Measurements from ENCODE around the gene CHPF.

DNA sequence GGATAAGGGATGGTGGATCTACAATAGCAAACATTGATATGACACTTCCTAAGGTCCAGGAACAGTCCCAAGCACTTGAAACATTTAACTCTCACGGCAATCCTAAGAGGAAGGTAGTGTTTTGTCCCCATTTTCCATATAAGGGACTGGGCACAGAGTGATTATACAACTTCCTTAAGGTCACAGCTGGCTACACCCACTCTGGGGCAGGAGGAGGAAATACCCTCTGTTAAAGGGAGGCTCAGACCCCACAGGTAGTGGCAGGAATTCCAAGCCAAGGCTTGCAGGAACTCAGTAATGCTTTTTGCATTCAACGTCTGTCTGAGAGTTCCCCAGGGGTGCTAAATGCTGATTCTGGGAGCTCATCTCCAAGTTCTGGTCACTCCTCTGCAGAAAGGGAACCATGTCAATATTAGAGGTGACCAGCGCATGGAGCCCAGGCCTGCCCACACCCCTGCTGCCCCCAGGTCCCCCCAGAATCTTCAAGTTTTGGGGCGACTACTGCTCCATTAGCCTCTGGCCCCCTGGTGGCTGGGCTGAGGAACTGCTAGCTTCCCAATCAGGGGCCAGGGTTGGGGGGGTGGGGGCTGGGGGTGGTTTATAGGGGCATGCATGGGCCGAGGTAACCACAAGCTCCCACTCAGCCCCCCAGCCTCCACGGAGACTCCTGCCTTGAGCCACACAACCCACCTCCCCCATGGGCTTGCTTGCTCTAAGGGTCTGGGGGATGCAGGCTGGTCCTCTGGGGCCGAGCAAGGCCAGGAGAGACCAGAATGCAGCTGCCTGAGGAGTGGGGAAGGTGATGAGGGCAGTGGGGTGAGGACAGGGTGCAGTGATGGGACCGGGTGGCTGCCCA lies 16.7 kb upstream of the CHPF start:
- TF ChIP-seq POLR2A (IDR thresholded peaks at IDR 0.05; ENCODE audit: low read depth) (no peak), CTCF (IDR thresholded peaks at IDR 0.05) (peak; percentile 40 to 91 (median 68)), EP300 (IDR thresholded peaks at IDR 0.05) (no peak)
